Activated gamma-delta T cell treated with anti-CD3 and anti-CD28 coated beads, Interleukin-2, amount 50 U/mL, for 16 hours (primary cell): Measurements from ENCODE around the gene GALNT7.

Experiments
- DNase-seq: peaks from one replicate; pipeline ENCODE4 v3.0.0-alpha.2; 2020; ENCODE audit warnings: low read depth

Gene GALNT7

DNA sequence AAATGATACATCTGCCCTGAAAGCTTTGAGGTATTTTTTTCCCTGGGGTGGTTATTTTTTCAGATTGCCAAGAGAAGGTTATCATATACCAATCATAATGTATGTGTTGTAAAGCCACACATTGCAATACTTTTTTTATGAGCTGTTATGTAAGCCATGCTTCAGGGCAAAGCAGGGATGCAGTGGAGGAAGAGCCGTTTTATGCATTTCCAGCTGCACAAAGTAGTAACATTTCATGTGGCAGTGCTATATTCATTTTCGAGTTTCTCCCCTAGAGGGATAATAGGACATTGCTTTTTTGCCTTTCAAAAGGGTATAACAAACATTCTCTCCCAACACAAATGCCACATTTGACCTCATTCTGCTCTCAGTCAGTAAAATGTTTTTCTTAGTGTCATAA is 68.5 kb downstream of the GALNT7 start:
- no peak for DNase-seq

- DNase-seq, result no peak
Measured at GRCh38 chr4:173237762-173238161, 69.2 kb downstream of the GALNT7 start.

GRCh38 chr4:173240696-173241095 is 72.1 kb downstream of the GALNT7 start:
- DNase-seq, result no peak

GRCh38 chr4:173242466-173243250 is 74.0 kb downstream of the GALNT7 start:
- DNase-seq, result no peak

GRCh38 chr4:173243321-173243720 is 74.7 kb downstream of the GALNT7 start:
- DNase-seq, result no peak

DNA sequence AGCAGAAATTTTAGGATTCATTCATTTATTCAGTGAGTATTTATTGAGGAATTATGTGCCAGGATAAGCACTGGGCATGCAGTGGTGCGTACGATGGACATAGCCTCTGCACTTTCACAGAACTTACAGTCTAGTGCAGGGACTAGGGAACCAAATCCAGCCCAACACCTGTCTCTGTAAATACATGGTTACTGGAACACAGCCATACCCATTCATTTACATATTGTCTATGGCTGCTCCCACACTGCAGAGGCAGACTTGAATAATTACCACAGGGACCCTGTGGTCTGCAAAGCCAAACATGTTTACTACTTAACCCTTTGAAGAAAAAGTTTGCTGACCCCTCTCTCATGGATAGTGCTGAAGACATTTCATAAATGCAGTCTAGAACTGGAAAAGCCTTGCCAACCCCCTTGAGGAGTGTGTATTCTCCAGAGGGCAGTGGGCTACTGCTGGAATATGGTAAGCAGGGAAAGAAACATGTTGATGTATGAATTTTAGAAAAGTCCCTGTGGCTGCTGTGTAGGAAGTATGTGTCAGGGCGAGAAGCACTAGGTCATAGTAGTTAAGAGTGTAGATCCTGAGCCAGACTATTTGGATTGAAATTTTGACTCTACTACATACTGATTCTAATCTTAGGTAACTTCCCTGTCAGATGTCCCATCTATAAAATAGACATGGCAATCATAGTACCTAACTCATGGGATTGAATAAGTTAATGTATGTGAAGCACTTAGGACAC is 75.5 kb downstream of the GALNT7 start:
- no peak for DNase-seq

DNA sequence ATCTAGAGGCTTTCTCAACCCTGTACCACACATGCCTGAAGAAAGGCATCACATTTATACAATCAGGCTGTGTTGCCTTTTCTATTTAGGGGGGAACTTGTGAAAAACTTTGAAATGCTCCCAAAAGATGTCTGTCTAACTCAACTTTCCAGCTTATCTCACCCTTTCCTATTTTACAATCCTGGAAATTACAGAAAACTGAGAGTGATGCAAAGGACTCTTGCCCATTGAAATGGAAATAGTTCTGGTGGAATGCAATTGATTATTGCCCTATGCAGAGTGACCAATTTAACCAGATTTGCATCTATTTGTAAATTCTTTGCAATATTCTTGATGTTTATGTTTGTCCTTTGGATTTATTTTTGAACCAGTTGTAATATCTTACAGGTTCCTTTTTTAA is 77.3 kb downstream of the GALNT7 start:
- no peak for DNase-seq

DNA sequence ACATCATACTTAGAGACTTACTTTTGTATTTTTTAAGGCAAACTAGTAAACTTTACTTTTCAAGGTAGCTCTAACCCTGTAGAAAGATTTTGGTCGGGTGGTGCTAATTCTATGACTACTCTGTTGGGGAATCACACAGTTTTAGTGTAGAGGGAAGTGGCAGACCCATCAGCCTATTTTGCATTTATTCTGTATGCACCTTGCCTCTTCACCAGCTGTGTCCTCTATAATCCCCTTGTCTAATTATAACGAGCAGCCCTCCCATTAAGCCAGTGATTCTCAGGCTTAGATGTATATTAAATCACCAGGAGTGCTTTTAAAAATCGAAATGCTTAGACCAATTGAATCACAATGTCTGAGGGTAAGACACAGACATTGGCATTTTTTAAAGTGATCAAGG is 78.1 kb downstream of the GALNT7 start:
- DNase-seq, result no peak

- no peak for DNase-seq
Measured at GRCh38 chr4:173247321-173247720, 78.7 kb downstream of the GALNT7 start.

GRCh38 chr4:173248690-173249089 is 80.1 kb downstream of the GALNT7 start:
- no peak for DNase-seq

DNA sequence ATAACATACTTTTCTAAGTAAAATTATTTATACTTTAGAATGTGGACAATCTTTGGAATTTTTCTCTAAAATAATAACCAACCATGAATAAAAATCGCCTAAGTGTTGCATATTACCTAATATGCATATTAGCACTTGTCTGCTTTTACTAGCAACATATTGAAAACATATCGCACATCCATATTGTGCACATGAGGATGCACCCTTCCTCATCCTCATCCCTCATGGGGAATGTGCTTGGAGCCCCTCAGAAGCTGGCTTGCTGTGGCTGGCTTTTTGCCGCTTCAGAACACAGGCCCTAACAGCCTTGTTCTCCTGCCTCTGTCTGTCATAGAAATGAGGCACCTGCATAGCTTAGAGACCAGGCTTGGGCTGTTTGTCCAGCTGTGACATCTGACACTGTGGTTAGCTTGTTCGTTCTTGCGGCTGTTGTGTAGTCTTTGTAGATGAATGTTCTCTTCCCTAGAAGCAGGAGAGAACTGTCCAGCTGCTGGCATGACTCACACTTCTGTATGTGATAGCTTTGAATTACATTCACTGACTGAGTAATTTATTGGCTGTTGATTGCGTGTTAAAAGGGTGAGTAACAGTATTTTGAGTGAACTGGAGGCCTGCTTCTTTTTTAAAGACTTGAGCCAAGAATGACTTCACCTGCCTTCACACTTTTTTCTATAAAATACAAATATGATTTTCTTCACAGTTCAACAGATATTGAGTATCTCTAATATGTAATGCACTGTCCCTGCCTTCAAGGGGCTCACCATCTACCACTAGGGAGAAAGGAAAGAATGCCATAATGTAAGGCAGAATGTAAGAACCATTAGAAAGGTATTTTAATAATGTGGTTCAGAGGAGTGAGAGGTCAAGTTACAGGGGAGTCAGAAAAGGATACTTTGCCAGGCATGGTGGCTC is 83.7 kb downstream of the GALNT7 start:
- no peak for DNase-seq

GRCh38 chr4:173253561-173253960 is 85.0 kb downstream of the GALNT7 start:
- no peak for DNase-seq

DNA sequence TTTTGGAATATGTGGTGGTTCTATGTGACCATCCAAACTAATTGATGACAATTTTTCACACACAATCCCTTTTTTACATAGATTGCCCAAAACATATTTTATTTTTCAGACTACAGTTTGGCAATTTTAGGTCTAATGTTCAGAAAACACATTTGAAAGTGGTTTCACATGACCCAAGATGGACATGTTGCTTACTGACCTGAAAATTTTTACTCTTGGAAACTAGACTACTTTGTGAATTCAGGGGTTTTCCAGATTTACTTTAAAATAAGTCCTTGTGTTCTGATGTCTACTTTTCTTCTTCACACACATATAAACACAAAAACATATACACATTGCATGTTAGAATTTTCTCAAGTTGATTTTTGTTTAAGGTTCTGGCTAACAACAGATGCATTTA is 86.0 kb downstream of the GALNT7 start:
- DNase-seq, result no peak

GRCh38 chr4:173256825-173257224 is 88.2 kb downstream of the GALNT7 start:
- no peak for DNase-seq

GRCh38 chr4:173257732-173258717 is 89.4 kb downstream of the GALNT7 start:
- peak; percentile 14 for DNase-seq

- DNase-seq, result no peak
Measured at GRCh38 chr4:173258866-173259265, 90.3 kb downstream of the GALNT7 start.

GRCh38 chr4:173259310-173259709 is 90.7 kb downstream of the GALNT7 start:
- DNase-seq, result no peak

GRCh38 chr4:173261052-173261451 is 92.4 kb downstream of the GALNT7 start:
- no peak for DNase-seq

DNA sequence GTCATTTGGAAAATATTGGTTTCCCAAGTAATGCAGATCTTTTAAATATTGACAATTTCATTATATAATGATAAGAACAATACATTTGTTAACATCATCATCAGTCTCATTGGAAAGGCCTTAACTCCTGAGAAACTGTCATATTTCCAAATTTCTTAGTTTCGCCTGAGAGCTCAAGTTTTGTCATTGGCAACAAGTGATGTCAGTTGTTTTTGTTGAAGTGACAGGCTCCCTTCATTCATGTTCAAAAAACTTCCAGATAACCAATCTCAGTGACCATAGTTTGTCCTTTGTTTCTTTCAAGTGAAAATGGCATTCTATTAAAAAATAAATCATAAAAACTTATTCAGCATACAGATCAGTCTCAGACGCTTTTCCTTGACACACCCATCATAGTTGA is 93.8 kb downstream of the GALNT7 start:
- DNase-seq, result no peak

DNA sequence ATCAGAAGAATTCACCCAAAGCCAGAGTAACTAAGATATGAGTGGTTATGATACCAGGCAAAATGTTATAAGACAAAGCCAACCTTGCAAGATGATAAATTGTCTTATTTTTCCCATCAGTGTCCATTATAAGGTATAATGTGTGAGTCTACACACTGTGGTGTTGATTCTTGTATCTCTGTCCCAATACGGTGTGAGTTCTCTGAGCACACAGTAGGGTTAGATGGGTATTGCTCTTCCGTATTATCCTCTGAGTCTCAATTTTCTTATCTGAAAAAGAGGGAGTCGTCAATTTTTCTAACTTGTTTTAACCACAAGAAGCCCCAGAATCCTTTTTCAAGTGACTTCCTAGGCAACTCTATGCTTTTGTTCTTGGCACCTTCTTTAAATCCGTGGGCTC is 95.6 kb downstream of the GALNT7 start:
- DNase-seq, result no peak

GRCh38 chr4:173264684-173265185 is 96.1 kb downstream of the GALNT7 start:
- no peak for DNase-seq
